Measurements from ENCODE around the gene ALDH16A1.

DNA sequence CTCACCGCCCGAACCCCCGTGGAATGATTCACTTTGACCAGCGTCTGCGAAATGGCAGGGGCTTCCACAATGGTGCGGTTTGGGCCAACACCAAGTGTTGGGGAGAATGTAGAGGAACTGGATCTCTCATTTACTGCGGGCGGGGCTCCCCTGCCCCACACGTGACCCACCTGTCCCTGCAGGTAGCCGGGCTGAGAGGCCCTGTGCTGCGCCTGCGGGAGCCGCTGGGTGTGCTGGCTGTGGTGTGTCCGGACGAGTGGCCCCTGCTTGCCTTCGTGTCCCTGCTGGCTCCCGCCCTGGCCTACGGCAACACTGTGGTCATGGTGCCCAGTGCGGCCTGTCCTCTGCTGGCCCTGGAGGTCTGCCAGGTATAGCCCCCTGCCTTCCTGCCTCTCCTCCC lies 15.2 kb downstream of the ALDH16A1 start:
- TF ChIP-seq, protein P1, sequence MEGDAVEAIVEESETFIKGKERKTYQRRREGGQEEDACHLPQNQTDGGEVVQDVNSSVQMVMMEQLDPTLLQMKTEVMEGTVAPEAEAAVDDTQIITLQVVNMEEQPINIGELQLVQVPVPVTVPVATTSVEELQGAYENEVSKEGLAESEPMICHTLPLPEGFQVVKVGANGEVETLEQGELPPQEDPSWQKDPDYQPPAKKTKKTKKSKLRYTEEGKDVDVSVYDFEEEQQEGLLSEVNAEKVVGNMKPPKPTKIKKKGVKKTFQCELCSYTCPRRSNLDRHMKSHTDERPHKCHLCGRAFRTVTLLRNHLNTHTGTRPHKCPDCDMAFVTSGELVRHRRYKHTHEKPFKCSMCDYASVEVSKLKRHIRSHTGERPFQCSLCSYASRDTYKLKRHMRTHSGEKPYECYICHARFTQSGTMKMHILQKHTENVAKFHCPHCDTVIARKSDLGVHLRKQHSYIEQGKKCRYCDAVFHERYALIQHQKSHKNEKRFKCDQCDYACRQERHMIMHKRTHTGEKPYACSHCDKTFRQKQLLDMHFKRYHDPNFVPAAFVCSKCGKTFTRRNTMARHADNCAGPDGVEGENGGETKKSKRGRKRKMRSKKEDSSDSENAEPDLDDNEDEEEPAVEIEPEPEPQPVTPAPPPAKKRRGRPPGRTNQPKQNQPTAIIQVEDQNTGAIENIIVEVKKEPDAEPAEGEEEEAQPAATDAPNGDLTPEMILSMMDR (IDR thresholded peaks at IDR 0.05): no peak
- TF ChIP-seq POLR2A (IDR thresholded peaks at IDR 0.05): no peak

Data from heart left ventricle (tissue), 13 donors.